GM12801 (cell line): ENCODE measurements around the gene TNFAIP8L1.

Experiments used
- CTCF ChIP-seq: IDR thresholded peaks from one replicate; pipeline ENCODE4 v1.5.1; 2011; ENCODE audit warnings: control low read depth; ENCODE audit not compliant: insufficient read length; ENCODE audit errors: extremely low read depth

TNFAIP8L1 gene

GRCh38 chr19:4662812-4663211 is 23.5 kb downstream of the TNFAIP8L1 start:
- TF ChIP-seq CTCF: no peak

GRCh38 chr19:4664642-4665041 is 25.3 kb downstream of the TNFAIP8L1 start:
- no peak for TF ChIP-seq CTCF

GRCh38 chr19:4669723-4670480 is 30.6 kb downstream of the TNFAIP8L1 start, which contains the start of gene MYDGF:
Gene MYDGF (minus strand): TSS chr19:4670342. CDS start chr19:4670334, 8 bp downstream.
- no peak for TF ChIP-seq CTCF

- TF ChIP-seq CTCF: no peak
Measured at GRCh38 chr19:4671185-4671851, 32.0 kb downstream of the TNFAIP8L1 start.

GRCh38 chr19:4673216-4673615 is 33.9 kb downstream of the TNFAIP8L1 start:
- no peak for TF ChIP-seq CTCF

- no peak for TF ChIP-seq CTCF
Measured at GRCh38 chr19:4673726-4674125, 34.4 kb downstream of the TNFAIP8L1 start.

- TF ChIP-seq CTCF: no peak
Measured at GRCh38 chr19:4675346-4675745, 36.0 kb downstream of the TNFAIP8L1 start.
